Posterior vena cava (tissue), 2 donors: ENCODE data around the gene TNRC6A. TPM values are rescaled to one million over a fixed set of nuclear protein-coding genes. Genes with fewer than 3 reads are reported as not detected.
"Not testable (repeated sequence)": the region's sequence is repeated elsewhere in the genome, so short reads cannot be mapped to it uniquely, and the experiment has no call there.

Experiments
- DNase-seq: peaks from one replicate; pipeline ENCODE4 v3.0.0-alpha.2; 2020; ENCODE audit warnings: low spot score
- intact Hi-C, 2 donors: fragments of 100-400 bp; cut with DNase I; formaldehyde crosslinking; loops; one replicate each; pipeline versions ENCODE4 v1.14.1 to v1.14.2; 2022 to 2023
- total RNA-seq, 2 donors: library from RNA; stranded (reverse); fragmentation: NEBNext Ultra II Directional; extraction: Animal tissue kit (Norgen Biotek cat#: 25700); gene quantifications; one replicate each; pipeline ENCODE4 v1.2.1, GENCODE V29; 2021
- donor health status: DM: yes; HTN: yes; CAD: no.
- donor health status: DM: yes; HTN: yes; CAD: no.

TNRC6A gene
- total RNA-seq, 2 donors from 2014 or later = 51.7 to 58.3 TPM

DNA sequence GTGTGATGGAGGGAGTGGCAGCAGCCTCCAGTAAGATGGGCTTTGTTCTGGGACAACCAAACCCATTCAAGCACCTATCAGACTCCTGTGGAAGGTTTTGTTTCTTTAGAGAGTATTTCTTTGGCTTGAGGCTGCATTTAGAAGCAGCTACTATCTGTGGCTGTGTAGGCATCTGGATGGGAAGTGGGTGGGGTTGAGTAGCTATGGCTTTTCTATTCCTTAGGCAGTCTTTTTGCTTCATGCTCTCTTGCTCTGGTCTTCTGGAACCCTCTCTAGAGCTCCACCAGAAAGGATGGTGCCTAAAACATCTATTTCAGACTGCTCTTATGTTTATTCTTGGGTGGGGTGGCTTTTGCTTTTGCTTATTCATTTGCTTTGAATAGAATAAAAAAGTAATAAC is 19.9 kb downstream of the TNRC6A start:
- no peak for DNase-seq
- intact Hi-C loops = no loop called here

DNA sequence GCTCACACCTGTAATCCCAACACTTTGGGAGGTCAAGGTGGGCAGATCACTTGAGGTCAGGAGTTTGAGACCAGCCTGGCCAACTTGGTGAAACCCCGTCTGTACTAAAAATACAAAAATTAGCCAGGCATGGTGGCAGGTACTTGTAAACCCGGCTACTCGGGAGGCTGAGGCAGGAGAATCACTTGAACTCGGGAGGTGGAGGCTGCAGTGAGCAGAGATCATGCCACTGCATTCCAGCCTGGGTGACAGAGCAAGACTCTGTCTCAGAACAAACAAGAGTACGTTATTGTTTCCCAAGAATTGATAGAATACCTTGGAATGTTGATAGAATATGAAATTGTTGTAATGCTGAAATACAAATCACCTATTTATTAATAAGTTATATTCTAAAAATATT is 20.4 kb downstream of the TNRC6A start:
- DNase-seq, intact Hi-C loops: not testable (repeated sequence)

DNA sequence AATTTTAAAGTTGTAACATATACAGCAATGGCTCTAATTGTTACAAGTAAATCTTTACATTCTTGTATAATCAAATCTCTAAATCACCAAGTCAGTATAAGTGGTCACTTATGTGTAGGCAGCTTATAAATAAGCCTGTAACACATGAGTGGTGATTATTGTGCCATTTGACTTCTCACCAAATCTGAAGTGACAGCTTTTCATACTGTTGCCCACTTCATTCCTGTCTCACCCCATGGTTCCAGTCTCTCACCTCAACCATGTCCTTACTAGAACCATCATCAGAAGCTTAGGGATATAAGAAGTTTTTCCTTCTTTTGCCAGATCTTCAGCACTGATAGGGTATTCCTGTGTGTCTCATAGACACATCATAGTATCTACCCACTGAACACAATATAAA is 23.5 kb downstream of the TNRC6A start:
- DNase-seq = no peak
- intact Hi-C loops = no loop called here

DNA sequence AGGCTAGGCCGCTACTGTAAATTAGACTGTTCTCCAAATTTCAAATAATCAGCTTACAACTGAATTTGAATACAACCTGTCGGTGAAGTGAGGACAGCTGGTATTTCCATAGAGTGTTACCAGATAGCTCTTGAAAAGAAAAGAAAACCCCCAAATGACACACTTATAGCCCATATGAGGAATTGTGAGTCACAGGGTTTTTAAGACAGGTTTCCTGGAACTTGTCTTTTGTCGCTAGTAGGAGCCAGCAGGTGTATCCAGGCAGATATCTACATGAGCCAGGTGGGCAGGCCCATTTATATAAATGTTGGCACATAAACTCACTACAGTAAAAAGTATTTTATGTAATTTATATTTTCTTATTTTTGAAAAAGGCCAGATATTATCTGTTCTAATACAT is 24.0 kb downstream of the TNRC6A start:
- no peak for DNase-seq
- intact Hi-C loops = no loop called here

DNA sequence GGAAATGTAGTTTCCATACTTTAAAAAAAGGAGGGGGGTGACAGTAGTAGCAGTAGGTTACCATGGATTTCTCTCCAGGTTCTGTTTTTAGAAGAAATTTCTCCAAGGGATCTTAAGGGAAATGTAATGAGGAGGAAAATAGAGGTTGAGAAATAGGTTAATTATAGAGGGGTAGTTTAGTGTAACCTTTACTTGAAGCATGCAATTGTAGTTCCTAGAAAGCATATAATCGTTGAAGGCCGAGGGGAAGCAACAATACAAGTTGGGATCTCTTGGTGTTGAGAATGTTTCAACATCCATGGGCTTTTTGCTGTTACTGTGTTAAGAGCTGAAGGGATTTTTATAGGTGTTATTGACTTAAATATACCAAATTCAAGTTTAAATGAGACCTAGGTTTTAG is 25.1 kb downstream of the TNRC6A start:
- intact Hi-C loops = no loop called here

GRCh38 chr16:24755201-24755874 is 25.9 kb downstream of the TNRC6A start:
- intact Hi-C loops = no loop called here
- no peak for DNase-seq

More for the DNA sequence above, 25.1 kb downstream of the TNRC6A start:
- DNase-seq = no peak

- intact Hi-C loops = no loop called here
- no peak for DNase-seq
Observed at GRCh38 chr16:24758373-24758772, 28.9 kb downstream of the TNRC6A start.

- no peak for DNase-seq
- intact Hi-C loops = no loop called here
Observed at GRCh38 chr16:24759006-24759405, 29.6 kb downstream of the TNRC6A start.

- DNase-seq = no peak
Observed at GRCh38 chr16:24761526-24761925, 32.1 kb downstream of the TNRC6A start.

GRCh38 chr16:24764916-24765315 is 35.5 kb downstream of the TNRC6A start:
- intact Hi-C loops = no loop called here
- DNase-seq = no peak

More at GRCh38 chr16:24761526-24761925, 32.1 kb downstream of the TNRC6A start:
- intact Hi-C loops = no loop called here

- intact Hi-C loops = no loop called here
- no peak for DNase-seq
Observed at GRCh38 chr16:24766057-24766456, 36.6 kb downstream of the TNRC6A start.

DNA sequence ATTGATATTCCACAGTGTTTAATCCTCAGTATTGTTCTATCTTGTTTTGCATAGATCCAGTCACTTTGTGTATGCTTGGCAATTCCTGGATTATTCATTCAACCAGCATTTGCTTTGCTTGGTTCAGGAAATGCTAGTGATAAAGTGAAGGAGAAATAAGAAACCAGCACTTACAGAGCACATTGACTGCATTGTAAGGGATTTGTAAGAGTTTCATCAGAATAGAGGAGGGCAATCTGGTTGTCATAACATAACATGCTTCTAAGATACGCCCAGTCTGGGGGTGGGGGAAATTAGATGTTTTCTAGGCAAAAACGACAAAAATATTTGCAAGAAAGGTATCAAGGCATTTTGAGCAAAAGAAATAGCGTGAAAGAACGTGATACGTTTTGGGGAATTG is 40.4 kb downstream of the TNRC6A start:
- intact Hi-C loops = no loop called here
- no peak for DNase-seq

DNA sequence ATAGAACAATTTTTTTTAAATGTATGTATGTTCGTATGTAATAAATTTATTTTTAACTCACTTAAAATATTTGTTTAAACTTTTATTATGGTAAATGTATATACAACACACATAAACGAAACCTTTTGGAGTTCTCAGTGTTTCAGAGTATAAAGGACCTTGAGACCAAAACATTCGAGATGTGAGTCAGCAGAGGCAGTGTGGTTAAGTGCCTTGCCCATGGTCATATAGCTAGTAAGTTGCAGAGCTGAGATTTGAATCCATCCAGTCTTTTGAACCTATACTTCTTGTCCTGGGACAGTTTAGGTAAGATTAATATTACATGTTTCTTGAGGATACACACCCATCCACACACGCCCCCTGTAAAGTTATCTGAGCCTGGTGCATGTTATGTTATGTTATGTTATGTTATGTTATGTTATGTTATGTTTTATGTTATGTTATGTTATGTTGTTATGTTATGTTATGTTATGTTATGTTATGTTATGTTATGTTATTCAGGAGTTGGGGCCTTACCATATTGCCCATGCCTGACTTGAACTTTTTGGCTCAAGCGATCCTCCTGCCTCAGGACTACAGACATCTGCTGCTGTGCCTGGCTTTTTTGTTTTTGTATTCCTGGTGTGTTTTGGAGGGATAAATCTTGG is 41.8 kb downstream of the TNRC6A start:
- no peak for DNase-seq
- intact Hi-C loops = no loop called here

GRCh38 chr16:24771779-24772157 is 42.3 kb downstream of the TNRC6A start:
- intact Hi-C loops = no loop called here
- DNase-seq = no peak

- intact Hi-C loops = no loop called here
- no peak for DNase-seq
Observed at GRCh38 chr16:24773771-24774427, 44.4 kb downstream of the TNRC6A start.

DNA sequence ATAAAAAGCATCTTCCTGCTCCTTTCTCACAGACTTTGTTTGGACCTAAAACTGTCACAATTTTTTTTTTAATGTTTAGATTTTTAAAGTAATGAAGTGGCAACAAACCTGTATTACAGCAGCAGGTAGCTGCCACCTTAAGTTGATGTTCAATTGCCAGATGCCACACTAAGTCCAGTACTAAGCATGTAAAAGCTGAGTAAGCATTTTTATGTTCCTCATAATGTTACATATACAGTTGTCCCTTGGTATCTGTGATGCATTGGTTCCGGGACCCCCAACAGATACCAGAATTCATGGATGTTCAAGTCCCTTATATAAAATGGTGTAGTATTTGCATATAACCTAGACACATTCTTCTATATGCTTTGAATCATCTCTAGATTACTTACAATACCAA is 45.1 kb downstream of the TNRC6A start:
- no peak for DNase-seq
- intact Hi-C loops = no loop called here

GRCh38 chr16:24775455-24775854 is 46.0 kb downstream of the TNRC6A start:
- intact Hi-C loops = no loop called here
- no peak for DNase-seq

- DNase-seq = no peak
- intact Hi-C loops = no loop called here
Observed at GRCh38 chr16:24776501-24777220, 47.2 kb downstream of the TNRC6A start.

DNA sequence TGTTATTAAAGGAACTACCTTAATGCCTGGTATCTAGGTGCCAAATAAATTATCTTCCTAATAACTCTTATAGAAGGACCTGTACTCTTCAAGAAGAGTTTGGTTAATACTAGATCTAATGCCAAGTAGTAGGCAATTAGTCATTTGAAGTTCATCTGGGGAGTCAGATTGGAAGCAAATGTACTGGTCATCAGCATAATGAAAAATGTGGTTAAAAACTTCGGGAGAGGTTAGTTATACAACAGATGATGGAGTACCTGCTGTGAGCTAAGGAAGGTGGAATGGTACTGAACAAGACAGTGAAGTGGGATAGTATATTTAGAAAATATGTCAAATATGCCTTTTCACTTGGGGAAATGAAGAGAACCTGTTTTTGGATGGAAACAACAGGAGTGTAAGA is 49.2 kb downstream of the TNRC6A start:
- DNase-seq = no peak
- intact Hi-C loops = no loop called here

- DNase-seq = no peak
- intact Hi-C loops = no loop called here
Observed at GRCh38 chr16:24781256-24781655, 51.8 kb downstream of the TNRC6A start.
